HG02981 (cell line): ENCODE data around the gene FLYWCH1.

Experiments
- ATAC-seq: cut with Tn5 transposase; IDR thresholded peaks from one replicate; pipeline ENCODE4 v1.9.1; 2021; ENCODE audit warnings: mild to moderate bottlenecking, moderate library complexity; ENCODE audit not compliant: unreplicated experiment

FLYWCH1 gene

GRCh38 chr16:2981177-2981898 lies 69.6 kb downstream of the FLYWCH1 start:
- no peak for ATAC-seq

GRCh38 chr16:2981899-2982250 lies 70.1 kb downstream of the FLYWCH1 start:
- no peak for ATAC-seq

GRCh38 chr16:2982402-2982801 lies 70.7 kb downstream of the FLYWCH1 start:
- no peak for ATAC-seq

GRCh38 chr16:2983706-2984136 lies 72.0 kb downstream of the FLYWCH1 start:
- ATAC-seq: no peak

- no peak for ATAC-seq
Measured at GRCh38 chr16:2985462-2985861, 73.7 kb downstream of the FLYWCH1 start.

- ATAC-seq: no peak
Measured at GRCh38 chr16:2985893-2986355, 74.2 kb downstream of the FLYWCH1 start.

- no peak for ATAC-seq
Measured at GRCh38 chr16:2986623-2987188, 75.0 kb downstream of the FLYWCH1 start.

GRCh38 chr16:2987286-2987685 lies 75.6 kb downstream of the FLYWCH1 start:
- no peak for ATAC-seq

GRCh38 chr16:2987833-2988232 lies 76.1 kb downstream of the FLYWCH1 start:
- no peak for ATAC-seq

- no peak for ATAC-seq
Measured at GRCh38 chr16:2988590-2989099, 76.9 kb downstream of the FLYWCH1 start.

- ATAC-seq: no peak
Measured at GRCh38 chr16:2990891-2991290, 79.2 kb downstream of the FLYWCH1 start.

GRCh38 chr16:2991566-2992261 lies 80.0 kb downstream of the FLYWCH1 start:
- no peak for ATAC-seq

- ATAC-seq: no peak
Measured at GRCh38 chr16:2992383-2993081, 80.8 kb downstream of the FLYWCH1 start.

GRCh38 chr16:2996298-2996697 lies 84.6 kb downstream of the FLYWCH1 start:
- ATAC-seq: no peak

GRCh38 chr16:2999929-3000328 lies 88.2 kb downstream of the FLYWCH1 start:
- ATAC-seq: no peak

- no peak for ATAC-seq
Measured at GRCh38 chr16:3000540-3000939, 88.8 kb downstream of the FLYWCH1 start.
